Caco-2 (cell line): ENCODE results near the gene SPATS2L. TPM values are rescaled to one million over a fixed set of nuclear protein-coding genes. Genes with fewer than 3 reads are reported as not detected.

Experiments used
- BruUV-seq: library from RNA; stranded (reverse); fragments of 400-500 nt; replicated peaks from 2 replicates; lab custom pipeline; 2021; lab: Mats Ljungman, UMichigan
- CTCF ChIA-PET: fragments of 300-600 bp; sonication (Branson Sonifier 250); formaldehyde crosslinking; loops from one replicate; lab custom pipeline; 2022; ENCODE audit warnings: antibody characterized with exemption; lab: Charles Lee
- POLR2A ChIA-PET: fragments of 300-600 bp; sonication (Branson Sonifier 250); formaldehyde crosslinking; loops from one replicate; lab custom pipeline; 2022; ENCODE audit warnings: antibody characterized with exemption; lab: Charles Lee
- DNase-seq, 2 experiments: peaks; one replicate each; pipeline versions ENCODE4 v3.0.0 to v3.0.0-alpha.2; 2020 to 2022
- H3K27me3 ChIP-seq: replicated peaks from 2 replicates; pipeline ENCODE4 v1.6.0; 2011; ENCODE audit warnings: low read length; ENCODE audit not compliant: control insufficient read depth, insufficient read depth
- H3K36me3 ChIP-seq: 2 replicates; pipeline ENCODE4 v1.5.1; 2011; ENCODE audit warnings: low read length; ENCODE audit not compliant: control insufficient read depth, insufficient read depth
- H3K4me1 ChIP-seq: fragments of 250-450 bp; sonication (Bioruptor Pico); 2 replicates; pipeline ENCODE4 v1.5.1; 2020; ENCODE audit warnings: mild to moderate bottlenecking
- H3K4me3 ChIP-seq: 2 replicates; pipeline ENCODE4 v1.5.1; 2011; ENCODE audit warnings: low read depth, mild to moderate bottlenecking, control low read depth, low read length
- H3K9me3 ChIP-seq: fragments of 250-450 bp; sonication (Bioruptor Pico); 2 replicates; pipeline ENCODE4 v1.5.1; 2020; ENCODE audit warnings: mild to moderate bottlenecking, moderate library complexity
- H3K27ac Mint-ChIP-seq: one replicate; pipeline ENCODE4 v1.8.0; 2022; ENCODE audit warnings: mixed read lengths; ENCODE audit not compliant: unreplicated experiment
- H3K27me3 Mint-ChIP-seq: one replicate; pipeline ENCODE4 v1.8.0; 2022; ENCODE audit warnings: mixed read lengths; ENCODE audit not compliant: insufficient read depth, unreplicated experiment
- H3K36me3 Mint-ChIP-seq: one replicate; pipeline ENCODE4 v1.8.0; 2022; ENCODE audit warnings: mild to moderate bottlenecking, mixed read lengths; ENCODE audit not compliant: insufficient read depth, unreplicated experiment
- H3K4me1 Mint-ChIP-seq: one replicate; pipeline ENCODE4 v1.8.0; 2022; ENCODE audit warnings: low read depth, mixed read lengths; ENCODE audit not compliant: unreplicated experiment
- H3K4me3 Mint-ChIP-seq: one replicate; pipeline ENCODE4 v1.8.0; 2022; ENCODE audit warnings: mild to moderate bottlenecking, moderate library complexity, mixed read lengths; ENCODE audit not compliant: unreplicated experiment
- H3K9me3 Mint-ChIP-seq: one replicate; pipeline ENCODE4 v1.8.0; 2022; ENCODE audit warnings: mixed read lengths; ENCODE audit not compliant: unreplicated experiment
- intact Hi-C: fragments of 100-400 bp; cut with micrococcal nuclease; formaldehyde crosslinking; loops from one replicate; pipeline ENCODE4 v1.10.0; 2022; ENCODE audit not compliant: unreplicated experiment
- total RNA-seq: library from RNA; stranded (reverse); gene quantifications from 2 replicates; pipeline ENCODE4 v1.2.3, GENCODE V29; 2022
- TF ChIP-seq, protein P1 (sequence below), 2 experiments: fragments of 200-600 bp in 1 of 2; IDR thresholded peaks; 1 replicate in 1 of 2; 2 replicates in 1 of 2; pipeline versions ENCODE4 v1.5.1 to v1.8.0; 2011 to 2022; ENCODE audit warnings: antibody characterized with exemption in 1 of 2, control low read depth in 1 of 2, inconsistent platforms in 1 of 2, low read depth in 1 of 2, low read length in 1 of 2, mild to moderate bottlenecking in 1 of 2, moderate library complexity in 1 of 2; ENCODE audit not compliant: insufficient read depth in 1 of 2, severe bottlenecking in 1 of 2, unreplicated experiment in 1 of 2

Gene SPATS2L
- total RNA-seq, 1 experiment from 2014 or later: 196 TPM

- TF ChIP-seq, protein P1, sequence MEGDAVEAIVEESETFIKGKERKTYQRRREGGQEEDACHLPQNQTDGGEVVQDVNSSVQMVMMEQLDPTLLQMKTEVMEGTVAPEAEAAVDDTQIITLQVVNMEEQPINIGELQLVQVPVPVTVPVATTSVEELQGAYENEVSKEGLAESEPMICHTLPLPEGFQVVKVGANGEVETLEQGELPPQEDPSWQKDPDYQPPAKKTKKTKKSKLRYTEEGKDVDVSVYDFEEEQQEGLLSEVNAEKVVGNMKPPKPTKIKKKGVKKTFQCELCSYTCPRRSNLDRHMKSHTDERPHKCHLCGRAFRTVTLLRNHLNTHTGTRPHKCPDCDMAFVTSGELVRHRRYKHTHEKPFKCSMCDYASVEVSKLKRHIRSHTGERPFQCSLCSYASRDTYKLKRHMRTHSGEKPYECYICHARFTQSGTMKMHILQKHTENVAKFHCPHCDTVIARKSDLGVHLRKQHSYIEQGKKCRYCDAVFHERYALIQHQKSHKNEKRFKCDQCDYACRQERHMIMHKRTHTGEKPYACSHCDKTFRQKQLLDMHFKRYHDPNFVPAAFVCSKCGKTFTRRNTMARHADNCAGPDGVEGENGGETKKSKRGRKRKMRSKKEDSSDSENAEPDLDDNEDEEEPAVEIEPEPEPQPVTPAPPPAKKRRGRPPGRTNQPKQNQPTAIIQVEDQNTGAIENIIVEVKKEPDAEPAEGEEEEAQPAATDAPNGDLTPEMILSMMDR (IDR thresholded peaks at IDR 0.05; ENCODE audit: insufficient read depth in 1 of 2, low read depth in 1 of 2, low read length in 1 of 2, severe bottlenecking in 1 of 2, unreplicated experiment in 1 of 2): no peak
- CTCF ChIA-PET: no interaction called here
- Histone ChIP-seq H3K27me3 (no peaks in the 10 kb centered on the region), H3K4me3 (no peak overlapping the region), H3K9me3 (no peaks in the 10 kb centered on the region), H3K36me3 (no peaks in the 10 kb centered on the region; the same call in none of the 2 replicates), H3K4me1 (peaks cover 27% of the 10 kb centered on the region)
- Mint-ChIP-seq H3K9me3 (no peaks in the 10 kb centered on the region), H3K36me3 (peaks cover 70% of the 10 kb centered on the region), H3K4me1 (peaks cover 35% of the 10 kb centered on the region), H3K4me3 (no peak overlapping the region), H3K27me3 (no peaks in the 10 kb centered on the region), H3K27ac (peak overlapping the region; percentile 16)
- intact Hi-C loops: no loop called here
- no TSS peak for BruUV-seq
- DNase-seq: no peak
- POLR2A ChIA-PET: no interaction called here
These were observed 105.3 kb downstream of the SPATS2L start for GRCh38 chr2:200411831-200412230.

DNA sequence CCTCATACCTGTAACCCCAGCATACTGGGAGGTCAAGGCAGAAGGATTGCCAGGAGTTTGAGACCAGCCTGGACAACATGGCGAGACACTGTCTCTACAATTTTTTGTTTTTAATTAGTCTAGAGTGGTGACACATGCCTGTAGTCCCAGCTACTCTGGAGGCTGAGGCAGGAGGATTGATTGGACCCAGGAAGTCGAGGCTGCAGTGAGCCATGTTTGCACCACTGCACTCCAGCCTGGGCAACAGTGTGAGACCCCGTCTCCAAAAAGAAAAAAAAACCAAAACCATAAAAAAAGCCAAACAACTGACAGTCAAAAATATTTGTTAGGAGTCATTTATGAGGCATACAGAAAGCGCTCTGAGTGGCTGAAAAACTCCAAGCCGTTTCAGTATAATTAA, 107.9 kb downstream of the SPATS2L start:
- H3K27me3 Mint-ChIP-seq: no peaks in the 10 kb centered on the region
- peaks cover 80% of the 10 kb centered on the region for H3K36me3 Mint-ChIP-seq
- BruUV-seq: no TSS peak
- no peaks in the 10 kb centered on the region for H3K9me3 ChIP-seq
- peaks cover 2% of the 10 kb centered on the region for H3K36me3 ChIP-seq
- ChIA-PET POLR2A (no interaction called here), CTCF (no interaction called here)
- peaks cover 20% of the 10 kb centered on the region for H3K4me1 Mint-ChIP-seq
- intact Hi-C loops: no loop called here
- no peaks in the 10 kb centered on the region for H3K9me3 Mint-ChIP-seq
- no peak overlapping the region for H3K4me3 Mint-ChIP-seq
- H3K27me3 ChIP-seq: no peaks in the 10 kb centered on the region
- TF ChIP-seq, protein P1 (IDR thresholded peaks at IDR 0.05; ENCODE audit: insufficient read depth in 1 of 2, low read depth in 1 of 2, low read length in 1 of 2, severe bottlenecking in 1 of 2, unreplicated experiment in 1 of 2): no peak
- DNase-seq: no peak
- H3K4me3 ChIP-seq: no peak overlapping the region
- peaks cover 8% of the 10 kb centered on the region; the same call in 1 of the 2 replicates for H3K4me1 ChIP-seq
- H3K27ac Mint-ChIP-seq: no peak overlapping the region

- no peaks in the 10 kb centered on the region for H3K27me3 ChIP-seq
- H3K4me3 Mint-ChIP-seq: no peak overlapping the region
- no peak for DNase-seq
- intact Hi-C loops: no loop called here
- H3K4me3 ChIP-seq: no peak overlapping the region
- CTCF ChIA-PET: no interaction called here
- H3K9me3 Mint-ChIP-seq: no peaks in the 10 kb centered on the region
- no peaks in the 10 kb centered on the region for H3K27me3 Mint-ChIP-seq
- POLR2A ChIA-PET: no interaction called here
- TF ChIP-seq, protein P1 (IDR thresholded peaks at IDR 0.05; ENCODE audit: insufficient read depth in 1 of 2, low read depth in 1 of 2, low read length in 1 of 2, severe bottlenecking in 1 of 2, unreplicated experiment in 1 of 2): no peak
- peaks cover 86% of the 10 kb centered on the region for H3K36me3 Mint-ChIP-seq
- no TSS peak for BruUV-seq
- H3K4me1 ChIP-seq: peaks cover 8% of the 10 kb centered on the region; the same call in 1 of the 2 replicates
- no peak overlapping the region for H3K27ac Mint-ChIP-seq
- peaks cover 11% of the 10 kb centered on the region for H3K4me1 Mint-ChIP-seq
- H3K9me3 ChIP-seq: no peaks in the 10 kb centered on the region
- peaks cover 4% of the 10 kb centered on the region for H3K36me3 ChIP-seq
These were observed 109.0 kb downstream of the SPATS2L start for GRCh38 chr2:200415455-200415854.
